Germinal center (tissue), 1 donor: ENCODE data around the gene PITPNC1.
A peak's percentile ranks its signal among the peaks of the same experiment; 100 is the strongest.
"Not testable (repeated sequence)": the region's sequence is repeated elsewhere in the genome, so short reads cannot be mapped to it uniquely, and the experiment has no call there.

ENCODE experiments used
- DNase-seq: peaks from one replicate; pipeline ENCODE4 v3.0.0; 2012; ENCODE audit warnings: mixed read lengths, low spot score

Gene PITPNC1

DNA sequence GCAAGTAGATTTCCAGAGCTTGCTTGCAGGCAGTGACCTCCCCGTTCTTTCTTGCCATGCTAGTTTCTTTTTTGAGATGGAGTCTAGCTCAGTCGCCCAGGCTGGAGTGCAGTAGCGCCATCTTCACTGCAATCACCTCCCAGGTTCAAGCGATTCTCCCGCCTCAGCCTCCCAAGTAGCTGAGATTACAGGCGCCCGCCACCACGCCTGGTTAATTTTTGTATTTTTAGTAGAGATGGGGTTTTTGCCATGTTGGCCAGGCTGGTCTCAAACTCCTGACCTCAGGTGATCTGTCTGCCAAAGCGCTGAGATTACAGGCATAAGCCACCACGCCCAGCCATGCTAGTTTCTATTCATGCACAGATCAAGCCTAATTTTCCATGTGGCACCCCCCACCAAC lies 139.5 kb downstream of the PITPNC1 start:
- not testable (repeated sequence) for DNase-seq

DNA sequence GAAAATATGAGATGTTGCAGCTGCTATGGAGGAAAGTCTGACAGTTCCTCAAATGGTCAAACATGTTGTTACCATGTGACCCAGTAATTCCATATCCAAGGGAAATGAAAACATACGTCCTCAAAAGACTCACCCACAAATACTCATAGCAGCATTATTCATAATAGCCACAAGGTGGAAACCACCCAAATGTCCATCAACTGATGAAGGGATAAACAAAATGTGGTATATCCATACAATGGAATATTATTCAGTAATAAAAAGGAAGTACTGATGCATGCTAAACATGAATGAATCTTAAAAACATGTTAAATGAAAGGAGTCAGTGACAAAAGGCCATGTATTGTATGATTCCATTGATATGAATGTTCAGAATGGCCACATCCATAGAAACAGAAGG lies 140.2 kb downstream of the PITPNC1 start:
- DNase-seq, result no peak

GRCh38 chr17:67518876-67519275 lies 141.8 kb downstream of the PITPNC1 start:
- no peak for DNase-seq

GRCh38 chr17:67519801-67520251 lies 142.7 kb downstream of the PITPNC1 start:
- no peak for DNase-seq

DNA sequence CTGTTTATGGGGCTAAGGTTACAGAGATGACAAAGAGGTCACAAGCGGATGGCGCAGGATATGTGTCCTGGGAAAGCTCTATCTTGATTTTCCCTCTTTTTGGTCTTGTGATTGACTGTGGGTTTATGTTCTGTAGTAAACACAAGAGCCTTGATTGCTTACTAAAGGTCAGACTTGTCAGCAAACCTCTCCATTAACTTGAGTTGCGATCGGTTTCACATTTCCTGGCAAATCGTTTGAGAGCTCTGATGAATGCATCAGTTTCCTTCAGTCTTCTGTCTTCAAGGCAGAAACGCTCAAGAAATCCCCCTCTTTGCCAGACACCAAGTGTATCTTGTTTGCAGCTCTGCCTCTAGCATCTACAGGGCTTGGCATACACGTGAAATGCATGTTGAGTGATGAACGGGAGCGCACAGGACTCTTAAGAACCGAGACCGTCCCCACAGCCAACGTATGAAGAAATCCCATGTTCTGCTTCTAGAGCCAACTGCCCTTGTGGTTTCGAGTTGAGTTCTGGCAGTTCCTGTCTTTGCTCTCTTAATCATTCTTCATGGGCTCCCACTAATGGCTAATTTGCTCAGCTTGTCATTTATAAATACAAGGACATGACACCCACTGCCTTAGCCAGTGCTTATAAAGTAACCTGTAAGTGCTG lies 143.3 kb downstream of the PITPNC1 start:
- no peak for DNase-seq

DNA sequence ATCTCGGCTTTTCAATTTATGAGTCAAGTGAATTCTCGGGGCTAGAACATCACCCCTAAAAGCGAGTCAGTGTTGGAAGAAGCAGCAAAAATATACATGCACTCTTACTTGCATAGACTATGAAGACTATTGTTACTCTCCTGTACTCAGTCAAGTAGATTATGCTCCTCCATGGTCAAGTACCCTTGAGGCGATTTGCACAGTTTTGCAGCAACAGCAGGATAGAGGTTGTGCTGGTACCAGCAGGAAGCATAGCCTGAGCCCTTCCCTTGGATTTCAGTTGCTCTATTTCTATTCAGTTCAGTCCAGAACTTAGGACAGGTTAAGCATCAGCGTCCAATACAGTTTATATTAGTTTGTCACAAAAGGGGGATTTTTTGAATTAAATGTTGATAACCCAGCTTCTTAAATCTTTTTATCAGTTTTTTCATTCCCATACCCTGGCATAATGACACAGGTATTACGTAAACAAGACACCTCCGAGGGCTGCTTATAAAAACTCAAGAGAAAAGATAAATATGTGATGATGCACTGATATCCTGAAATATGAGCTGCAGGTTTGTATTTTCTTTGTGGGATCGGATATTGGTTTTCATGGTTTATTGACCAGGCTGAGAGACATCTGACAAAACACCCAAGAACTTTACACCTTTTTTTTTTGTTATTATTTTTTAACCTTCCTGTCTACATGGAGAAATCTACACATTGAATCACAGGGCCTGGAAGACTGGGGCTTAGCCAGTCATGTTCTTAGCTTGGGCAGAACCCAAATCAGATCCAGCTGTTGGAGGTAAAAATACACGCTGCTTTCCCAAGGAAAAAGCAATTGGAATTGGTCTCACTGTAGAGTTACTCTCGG lies 144.1 kb downstream of the PITPNC1 start:
- DNase-seq, result no peak

DNA sequence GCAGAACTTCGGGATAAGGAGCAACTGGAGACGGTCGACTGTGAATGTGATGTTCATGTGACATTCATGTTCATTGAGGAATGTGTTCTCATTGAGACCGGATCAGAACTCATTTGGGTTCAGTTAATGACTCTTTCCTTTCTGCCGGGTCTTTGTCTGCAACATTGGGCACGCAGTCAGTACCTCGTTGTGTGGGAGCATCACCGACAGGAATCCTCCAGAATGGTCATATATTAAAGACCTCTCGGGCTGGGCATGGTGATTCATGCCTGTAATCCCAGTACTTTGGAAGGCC lies 144.6 kb downstream of the PITPNC1 start:
- DNase-seq, result no peak

DNA sequence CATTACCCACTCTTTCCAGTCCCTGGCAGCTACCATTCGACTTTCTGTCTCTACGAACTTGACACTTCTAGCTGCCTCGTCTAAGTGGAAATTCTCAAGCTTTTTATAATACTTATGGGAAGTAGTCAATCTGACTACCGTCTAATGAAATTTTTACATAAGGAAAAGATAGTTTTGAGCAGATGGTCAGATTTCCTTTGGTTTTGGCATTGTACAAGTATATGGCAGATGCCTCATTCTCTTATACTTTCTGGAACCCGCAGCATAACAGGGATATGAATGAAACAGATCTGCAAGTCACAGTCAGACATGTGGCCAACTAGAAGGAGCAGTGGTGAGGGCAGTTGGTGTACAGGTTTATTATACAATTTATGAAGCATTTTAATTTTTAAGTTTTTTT lies 146.0 kb downstream of the PITPNC1 start:
- DNase-seq, result no peak

GRCh38 chr17:67525239-67526135 lies 148.4 kb downstream of the PITPNC1 start:
- DNase-seq, result no peak

DNA sequence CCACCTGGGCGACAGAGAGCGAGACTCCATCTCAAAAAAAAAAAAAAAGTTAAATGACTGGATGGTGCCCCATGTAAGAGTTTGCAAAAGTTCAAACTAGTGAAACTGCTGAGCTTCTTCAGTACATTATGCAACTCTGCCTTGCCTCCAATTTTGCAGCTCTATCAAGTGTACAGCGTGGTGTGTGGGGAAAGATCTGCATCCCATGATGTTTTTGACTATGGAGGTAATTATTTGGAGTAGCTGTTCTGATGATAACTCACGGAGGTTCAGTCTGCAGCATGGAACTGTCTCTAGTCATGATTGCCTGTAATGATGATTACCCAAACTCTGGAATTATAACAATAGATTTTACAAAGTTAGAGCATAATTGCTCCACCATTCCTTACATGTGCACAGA lies 149.6 kb downstream of the PITPNC1 start:
- no peak for DNase-seq

GRCh38 chr17:67528751-67529436 lies 151.8 kb downstream of the PITPNC1 start:
- DNase-seq, result no peak

- DNase-seq, result peak; percentile 24
Measured at GRCh38 chr17:67531291-67531690, 154.2 kb downstream of the PITPNC1 start.

DNA sequence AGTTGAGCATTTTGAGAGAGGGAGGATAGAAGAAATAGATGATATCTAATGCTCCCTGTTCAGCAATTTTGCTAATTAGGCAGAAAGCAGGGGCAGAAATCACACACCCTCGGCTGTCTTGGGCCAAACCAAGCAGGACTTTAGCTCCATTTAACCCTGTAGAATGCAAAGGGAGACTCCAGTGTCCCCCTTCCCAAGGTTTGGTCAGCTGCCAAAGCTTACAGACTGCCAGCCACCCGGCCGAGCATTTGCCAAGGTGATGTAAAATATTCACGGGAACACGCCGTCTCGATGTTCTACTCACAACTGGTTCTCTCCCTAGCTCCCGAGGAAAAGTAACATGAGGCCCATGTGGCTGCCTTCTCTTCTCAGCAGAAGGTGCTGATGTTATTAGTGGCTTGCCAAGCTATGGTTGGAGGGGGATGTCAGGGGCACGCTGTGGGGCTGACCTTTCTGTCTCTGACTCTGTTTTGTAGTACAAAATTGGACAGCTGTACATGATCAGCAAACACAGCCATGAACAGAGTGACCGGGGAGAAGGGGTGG lies 155.3 kb downstream of the PITPNC1 start:
- no peak for DNase-seq

DNA sequence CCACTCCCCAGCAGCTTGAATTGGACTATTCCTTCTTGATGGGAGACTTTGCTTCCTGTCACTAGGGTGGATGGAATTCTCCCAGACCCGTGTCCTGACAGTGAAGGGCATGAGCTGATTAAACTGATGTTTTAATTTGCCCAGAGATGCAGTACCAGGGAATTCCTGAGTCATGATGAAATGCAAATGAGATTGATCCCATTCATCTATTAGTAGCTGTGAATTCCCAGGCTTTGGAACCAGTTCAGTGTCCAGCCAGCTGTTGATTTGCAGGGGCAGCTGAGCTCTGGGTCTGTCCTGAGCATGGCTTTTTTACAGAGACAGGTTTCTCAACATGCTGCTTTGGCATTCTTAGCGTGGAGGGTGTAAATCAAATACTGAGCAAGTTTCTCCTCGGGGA lies 157.9 kb downstream of the PITPNC1 start:
- no peak for DNase-seq

- DNase-seq, result no peak
Measured at GRCh38 chr17:67542219-67543114, 165.4 kb downstream of the PITPNC1 start.

- DNase-seq, result no peak
Measured at GRCh38 chr17:67544364-67544955, 167.4 kb downstream of the PITPNC1 start.

GRCh38 chr17:67546578-67547527 lies 169.8 kb downstream of the PITPNC1 start:
- DNase-seq, result peak; percentile 47

DNA sequence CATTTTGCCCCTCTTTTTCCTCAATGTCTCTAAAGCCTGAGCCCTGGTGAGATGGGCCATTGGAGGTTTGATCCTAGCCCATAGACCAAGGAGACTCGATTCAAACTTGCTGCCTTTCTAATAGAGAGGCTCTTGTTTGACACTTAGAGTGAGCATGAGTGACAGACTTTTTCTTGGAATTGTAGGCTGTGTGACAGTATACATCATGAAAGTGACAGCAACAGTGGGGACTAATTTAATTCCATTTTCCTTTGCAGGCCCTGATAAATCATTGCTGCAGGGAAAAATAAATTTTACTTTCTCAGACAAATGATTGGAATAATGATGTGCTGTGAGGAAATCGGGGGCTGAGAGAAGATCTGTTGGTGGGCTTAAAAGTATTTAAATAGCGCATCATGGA lies 171.6 kb downstream of the PITPNC1 start:
- DNase-seq, result no peak

- no peak for DNase-seq
Measured at GRCh38 chr17:67549820-67550219, 172.7 kb downstream of the PITPNC1 start.
